Measurements from ENCODE around the gene PBXIP1.
A peak's percentile ranks its signal among the peaks of the same experiment; 100 is the strongest.

PBXIP1 gene

GRCh38 chr1:154958036-154958435 lies 2.1 kb upstream of the PBXIP1 start:
- no peak for DNase-seq (ENCODE audit: low read depth in 2 of 2)

- no peak for DNase-seq (ENCODE audit: low read depth in 2 of 2)
These were observed 1.3 kb upstream of the PBXIP1 start for GRCh38 chr1:154957091-154957657.

- DNase-seq (ENCODE audit: low read depth in 2 of 2), result no peak
These were observed 644 bp upstream of the PBXIP1 start for GRCh38 chr1:154956544-154956941.

GRCh38 chr1:154955039-154955717 lies 721 bp downstream of the PBXIP1 start:
- DNase-seq (ENCODE audit: low read depth in 2 of 2), result peak; percentile 63 to 75

GRCh38 chr1:154954541-154954940 lies 1.4 kb downstream of the PBXIP1 start:
- DNase-seq (ENCODE audit: low read depth in 2 of 2), result no peak

- no peak for DNase-seq (ENCODE audit: low read depth in 2 of 2)
These were observed 2.3 kb downstream of the PBXIP1 start for GRCh38 chr1:154953611-154954038.

- no peak for DNase-seq (ENCODE audit: low read depth in 2 of 2)
These were observed 3.2 kb downstream of the PBXIP1 start for GRCh38 chr1:154952664-154953063.

- peak in 1 of 2 donors; percentile 37 for DNase-seq (ENCODE audit: low read depth in 2 of 2)
These were observed 3.8 kb downstream of the PBXIP1 start for GRCh38 chr1:154951901-154952657.

- no peak for DNase-seq (ENCODE audit: low read depth in 2 of 2)
These were observed 7.8 kb downstream of the PBXIP1 start for GRCh38 chr1:154948079-154948478.

GRCh38 chr1:154945962-154946850 lies 9.7 kb downstream of the PBXIP1 start:
- no peak for DNase-seq (ENCODE audit: low read depth in 2 of 2)

GRCh38 chr1:154945160-154945961 lies 10.5 kb downstream of the PBXIP1 start:
- no peak for DNase-seq (ENCODE audit: low read depth in 2 of 2)

GRCh38 chr1:154944401-154945159 lies 11.3 kb downstream of the PBXIP1 start:
- DNase-seq (ENCODE audit: low read depth in 2 of 2), result no peak

- DNase-seq (ENCODE audit: low read depth in 2 of 2), result no peak
These were observed 12.1 kb downstream of the PBXIP1 start for GRCh38 chr1:154943649-154944400.

- no peak for DNase-seq (ENCODE audit: low read depth in 2 of 2)
These were observed 14.4 kb downstream of the PBXIP1 start for GRCh38 chr1:154941333-154942013.

- no peak for DNase-seq (ENCODE audit: low read depth in 2 of 2)
These were observed 15.2 kb downstream of the PBXIP1 start for GRCh38 chr1:154940651-154941194.

GRCh38 chr1:154940213-154940560 lies 15.7 kb downstream of the PBXIP1 start:
- no peak for DNase-seq (ENCODE audit: low read depth in 2 of 2)

- DNase-seq (ENCODE audit: low read depth in 2 of 2), result no peak
These were observed 17.1 kb downstream of the PBXIP1 start for GRCh38 chr1:154938604-154939399.

GRCh38 chr1:154937988-154938386 lies 17.9 kb downstream of the PBXIP1 start:
- no peak for DNase-seq (ENCODE audit: low read depth in 2 of 2)

All from stimulated activated CD8-positive, alpha-beta memory T cell treated with anti-CD3 and anti-CD28 coated beads, Interleukin-7, amount 100 ng/mL, for 4 hours (primary cell).